ENCODE measurements around the gene LUZP2. TPM values are rescaled to one million over a fixed set of nuclear protein-coding genes. Genes with fewer than 3 reads are reported as not detected.

The LUZP2 gene
- total RNA-seq, 4 donors from 2014 or later = 0.16 to 0.17 TPM; not detected in 2

DNA sequence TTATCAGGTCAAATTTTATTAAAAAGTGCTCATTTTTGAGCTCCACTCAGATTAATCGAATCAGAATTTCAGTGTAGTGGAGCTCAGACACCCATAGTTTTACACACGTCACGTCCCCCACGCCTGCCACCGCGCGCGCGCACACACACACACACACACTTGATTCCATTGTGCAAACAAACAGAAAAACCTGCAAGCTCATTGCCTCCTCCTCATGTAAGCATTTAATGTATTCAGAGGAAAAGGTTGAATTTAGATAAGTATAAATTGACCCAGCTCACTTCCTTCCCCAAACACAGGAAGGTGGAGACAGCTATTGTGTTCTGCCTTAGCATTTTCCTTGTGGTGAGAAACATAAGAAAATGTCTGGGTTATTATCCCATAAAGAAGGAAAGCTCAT lies 336.7 kb downstream of the LUZP2 start:
- TF ChIP-seq, protein P1, sequence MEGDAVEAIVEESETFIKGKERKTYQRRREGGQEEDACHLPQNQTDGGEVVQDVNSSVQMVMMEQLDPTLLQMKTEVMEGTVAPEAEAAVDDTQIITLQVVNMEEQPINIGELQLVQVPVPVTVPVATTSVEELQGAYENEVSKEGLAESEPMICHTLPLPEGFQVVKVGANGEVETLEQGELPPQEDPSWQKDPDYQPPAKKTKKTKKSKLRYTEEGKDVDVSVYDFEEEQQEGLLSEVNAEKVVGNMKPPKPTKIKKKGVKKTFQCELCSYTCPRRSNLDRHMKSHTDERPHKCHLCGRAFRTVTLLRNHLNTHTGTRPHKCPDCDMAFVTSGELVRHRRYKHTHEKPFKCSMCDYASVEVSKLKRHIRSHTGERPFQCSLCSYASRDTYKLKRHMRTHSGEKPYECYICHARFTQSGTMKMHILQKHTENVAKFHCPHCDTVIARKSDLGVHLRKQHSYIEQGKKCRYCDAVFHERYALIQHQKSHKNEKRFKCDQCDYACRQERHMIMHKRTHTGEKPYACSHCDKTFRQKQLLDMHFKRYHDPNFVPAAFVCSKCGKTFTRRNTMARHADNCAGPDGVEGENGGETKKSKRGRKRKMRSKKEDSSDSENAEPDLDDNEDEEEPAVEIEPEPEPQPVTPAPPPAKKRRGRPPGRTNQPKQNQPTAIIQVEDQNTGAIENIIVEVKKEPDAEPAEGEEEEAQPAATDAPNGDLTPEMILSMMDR (IDR thresholded peaks at IDR 0.05) = no peak
- TF ChIP-seq POLR2AphosphoS5 (IDR thresholded peaks at IDR 0.05) = no peak
- no peak for TF ChIP-seq POLR2A (IDR thresholded peaks at IDR 0.05)
- no peak for TF ChIP-seq EP300 (IDR thresholded peaks at IDR 0.05)
- Histone ChIP-seq H3K4me1 (no peaks in the 10 kb centered on the region), H3K36me3 (no peaks in the 10 kb centered on the region), H3K27me3 (no peaks in the 10 kb centered on the region), H3K9me3 (no peaks in the 10 kb centered on the region), H3K4me3 (no peak overlapping the region), H3K27ac (no peak overlapping the region)
- no peak for ATAC-seq
- 57 to 70% methylated on average over 9 of the region's 9 CpGs for WGBS, 2 donors (ENCODE audit: low coverage in 1 of 2)

DNA sequence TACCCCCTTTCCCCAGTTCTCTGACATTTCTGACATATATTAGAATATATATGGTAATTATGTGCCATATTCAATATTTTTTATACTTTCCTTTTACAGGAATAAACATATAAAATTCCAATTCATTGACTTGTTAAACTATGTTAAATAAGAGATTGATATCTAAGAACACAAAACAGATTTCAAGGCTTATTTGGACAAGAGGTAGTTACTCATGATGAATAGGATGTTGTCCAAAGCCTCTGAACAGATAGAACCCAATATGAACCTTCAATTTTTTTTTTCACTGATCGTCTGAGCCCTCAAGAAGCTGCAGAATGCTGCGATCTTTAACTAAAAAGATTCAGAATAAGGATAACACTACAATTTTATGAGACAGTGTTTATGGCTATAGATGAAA lies 340.3 kb downstream of the LUZP2 start:
- H3K36me3 ChIP-seq = no peaks in the 10 kb centered on the region
- H3K27ac ChIP-seq = no peak overlapping the region
- 65 to 71% methylated on average over 2 of the region's 2 CpGs for WGBS, 2 donors (ENCODE audit: low coverage in 1 of 2)
- H3K4me1 ChIP-seq = no peaks in the 10 kb centered on the region
- TF ChIP-seq EP300 (IDR thresholded peaks at IDR 0.05) (no peak), POLR2AphosphoS5 (IDR thresholded peaks at IDR 0.05) (no peak)
- H3K27me3 ChIP-seq = no peaks in the 10 kb centered on the region
- H3K9me3 ChIP-seq = no peaks in the 10 kb centered on the region
- ATAC-seq = no peak
- H3K4me3 ChIP-seq = no peak overlapping the region

DNA sequence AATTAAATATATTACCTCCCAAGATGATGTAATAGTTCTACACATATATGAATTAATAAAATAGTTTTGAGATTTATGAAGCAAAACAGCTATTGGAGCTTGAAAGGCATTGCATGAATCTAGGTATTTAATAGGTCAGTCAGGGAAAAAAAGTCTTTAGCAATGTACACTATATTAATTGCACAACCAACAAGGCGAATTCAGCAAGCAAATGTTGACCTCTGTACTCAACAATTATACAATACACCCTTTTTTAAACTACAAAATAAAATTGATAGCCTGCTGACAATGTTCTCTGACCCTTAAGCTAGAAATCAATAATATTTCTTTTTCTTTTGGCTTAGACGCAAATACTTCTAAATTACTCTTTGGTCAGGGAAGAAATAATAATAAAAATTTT lies 345.5 kb downstream of the LUZP2 start:
- Histone ChIP-seq H3K27me3 (no peaks in the 10 kb centered on the region), H3K9me3 (no peaks in the 10 kb centered on the region), H3K36me3 (no peaks in the 10 kb centered on the region), H3K27ac (no peak overlapping the region), H3K4me1 (no peaks in the 10 kb centered on the region), H3K4me3 (no peak overlapping the region)
- TF ChIP-seq EP300 (IDR thresholded peaks at IDR 0.05) (no peak), POLR2AphosphoS5 (IDR thresholded peaks at IDR 0.05) (no peak), POLR2A (IDR thresholded peaks at IDR 0.05) (no peak)
- TF ChIP-seq, protein P1 (IDR thresholded peaks at IDR 0.05) = no peak
- 81 to 92% methylated on average over 2 of the region's 2 CpGs for WGBS, 2 donors (ENCODE audit: low coverage in 1 of 2)
- ATAC-seq = no peak

DNA sequence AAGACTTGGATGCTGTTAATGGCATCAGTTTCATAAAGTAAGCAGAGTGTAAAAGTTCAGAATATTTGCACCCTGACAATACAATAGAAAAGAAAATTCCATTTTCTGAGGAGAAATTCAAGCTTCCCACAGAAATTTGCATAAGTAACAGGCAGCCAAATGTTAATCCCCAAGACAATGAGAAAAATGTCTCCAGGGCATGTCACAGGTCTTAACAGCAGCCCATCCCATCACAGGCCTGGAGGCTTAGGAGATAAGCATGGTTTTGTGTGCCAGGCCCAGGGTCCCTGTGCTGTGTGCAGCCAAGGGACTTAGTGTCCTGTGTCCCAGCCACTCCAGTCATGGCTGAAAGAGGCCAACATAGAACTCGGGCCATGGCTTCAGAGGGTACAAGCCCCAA lies 347.6 kb downstream of the LUZP2 start:
- Histone ChIP-seq H3K36me3 (no peaks in the 10 kb centered on the region), H3K9me3 (no peaks in the 10 kb centered on the region), H3K4me1 (no peaks in the 10 kb centered on the region), H3K4me3 (no peak overlapping the region), H3K27ac (no peak overlapping the region), H3K27me3 (no peaks in the 10 kb centered on the region)
- WGBS, 2 donors (ENCODE audit: low coverage in 1 of 2) = 86% methylated on average over 1 of the region's 1 CpG; no CpG with 5 or more reads in 1 of the 2 donors
- no peak for ATAC-seq
- TF ChIP-seq, protein P1 (IDR thresholded peaks at IDR 0.05) = no peak
- TF ChIP-seq POLR2AphosphoS5 (IDR thresholded peaks at IDR 0.05) (no peak), POLR2A (IDR thresholded peaks at IDR 0.05) (no peak), EP300 (IDR thresholded peaks at IDR 0.05) (no peak)

DNA sequence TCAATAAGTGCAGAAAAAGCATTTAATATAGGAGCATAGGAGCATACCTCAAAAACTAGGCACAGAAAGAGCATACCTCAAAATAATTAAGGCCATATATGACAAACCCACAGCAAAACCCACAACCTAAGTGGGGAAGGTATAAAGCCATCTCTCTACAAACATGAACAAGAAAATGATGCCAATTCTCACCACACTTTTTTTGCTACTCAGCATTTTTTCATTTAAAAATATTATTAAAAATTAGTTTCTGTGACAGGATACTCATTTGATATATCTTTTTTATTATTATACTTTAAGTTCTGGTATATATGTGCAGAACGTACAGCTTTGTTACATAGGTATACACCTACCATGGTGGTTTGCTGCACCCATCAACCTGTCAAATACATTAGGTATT lies 352.0 kb downstream of the LUZP2 start:
- no peak overlapping the region for H3K4me3 ChIP-seq
- WGBS, 2 donors (ENCODE audit: low coverage in 1 of 2) = 88 to 100% methylated on average over 1 of the region's 1 CpG
- no peaks in the 10 kb centered on the region for H3K36me3 ChIP-seq
- TF ChIP-seq, protein P1 (IDR thresholded peaks at IDR 0.05) = no peak
- TF ChIP-seq POLR2A (IDR thresholded peaks at IDR 0.05) (no peak), EP300 (IDR thresholded peaks at IDR 0.05) (no peak), POLR2AphosphoS5 (IDR thresholded peaks at IDR 0.05) (no peak)
- no peaks in the 10 kb centered on the region for H3K27me3 ChIP-seq
- no peak for ATAC-seq
- H3K4me1 ChIP-seq = no peaks in the 10 kb centered on the region
- no peak overlapping the region for H3K27ac ChIP-seq
- H3K9me3 ChIP-seq = peaks cover 0 to 5% (median 0%) of the 10 kb centered on the region in 3 donors

Measured in gastroesophageal sphincter (tissue), 4 donors.